IPS-NIHi7 (cell line): Measurements from ENCODE around the gene NDUFA13.
"Not testable (repeated sequence)": the region's sequence is repeated elsewhere in the genome, so short reads cannot be mapped to it uniquely, and the experiment has no call there.

Source experiments
- DNase-seq: peaks from one replicate; pipeline ENCODE4 v3.0.0; 2012; ENCODE audit warnings: mixed read lengths; ENCODE audit errors: extremely low spot score

NDUFA13 gene

GRCh38 chr19:19515642-19516519 lies at the start of gene NDUFA13:
Gene NDUFA13 (plus strand): TSS chr19:19516225. CDS start chr19:19516239, 14 bp downstream.
- DNase-seq = peak; percentile 90

DNA sequence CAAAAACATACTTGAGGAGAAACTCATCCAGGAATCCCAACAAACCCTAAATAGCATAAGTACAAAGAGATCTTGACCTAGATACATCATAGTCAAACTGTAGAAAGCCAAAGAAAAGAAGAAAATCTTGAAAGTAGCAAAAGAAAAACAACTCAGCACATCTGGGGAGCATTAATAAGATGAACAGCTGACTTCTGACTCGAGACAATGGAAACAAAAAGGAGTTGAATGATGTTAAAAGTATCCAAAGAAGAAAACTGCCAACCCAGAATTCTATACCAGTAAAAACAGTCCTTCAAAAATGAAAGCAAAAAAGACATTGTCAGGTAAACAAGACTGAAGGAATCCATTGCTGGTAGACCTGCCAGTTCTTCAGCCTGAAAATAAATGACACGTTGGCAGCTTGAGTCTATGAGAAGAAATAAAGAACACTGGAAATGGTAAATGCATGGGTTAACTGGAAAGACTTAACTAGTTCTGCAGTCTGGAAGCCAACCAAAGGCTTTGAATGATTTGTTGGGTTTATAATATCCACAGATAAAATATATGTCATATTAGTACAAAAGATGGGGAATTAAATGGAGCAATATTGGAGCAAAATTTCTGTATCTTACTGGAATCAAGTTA lies 47.5 kb upstream of the NDUFA13 start:
- DNase-seq = no peak

DNA sequence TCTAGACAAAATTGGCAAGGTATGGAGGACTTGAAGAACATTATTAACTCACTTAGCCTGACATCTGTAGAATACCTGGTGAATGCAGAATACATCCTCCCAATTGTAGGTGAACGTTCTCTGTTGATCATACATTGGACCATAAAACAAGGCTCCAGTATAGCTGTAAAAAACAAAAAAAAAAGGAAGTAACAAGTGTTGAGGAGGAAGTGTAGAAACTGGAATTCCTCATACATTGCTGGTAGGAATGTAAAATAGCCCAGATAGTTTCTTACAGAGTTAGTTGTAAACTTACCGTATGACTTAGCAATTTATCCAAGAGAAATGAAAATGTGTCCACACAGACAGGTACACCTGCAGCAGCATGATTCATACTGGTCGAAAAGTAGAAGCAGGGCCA lies 45.4 kb upstream of the NDUFA13 start:
- DNase-seq = no peak

DNA sequence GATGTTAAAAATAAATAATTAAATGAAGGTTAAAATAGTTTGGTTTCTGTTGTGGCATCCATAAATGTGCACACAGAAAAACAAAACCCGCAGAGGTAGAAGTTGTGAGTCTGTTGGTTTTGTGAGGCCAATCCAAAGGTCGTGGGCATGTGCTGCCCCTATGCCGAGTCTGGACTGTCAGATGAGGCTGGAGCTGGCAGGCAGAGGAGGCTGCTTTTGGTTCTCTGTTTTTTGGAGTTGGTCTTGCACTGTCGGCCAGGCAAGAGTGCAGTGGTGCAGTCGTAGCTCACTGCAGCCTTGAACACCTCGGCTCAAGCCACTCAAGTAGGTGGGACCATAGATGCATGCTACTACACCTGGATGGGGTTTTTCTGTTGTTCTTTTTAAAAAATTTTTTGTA lies 44.3 kb upstream of the NDUFA13 start:
- no peak for DNase-seq

GRCh38 chr19:19472106-19472505 lies 43.9 kb upstream of the NDUFA13 start:
- not testable (repeated sequence) for DNase-seq

GRCh38 chr19:19475015-19475765 lies 40.8 kb upstream of the NDUFA13 start:
- DNase-seq = peak; percentile 52

- peak; percentile 70 for DNase-seq
These were observed 39.9 kb upstream of the NDUFA13 start for GRCh38 chr19:19475849-19476828.

- DNase-seq = no peak
These were observed 38.2 kb upstream of the NDUFA13 start for GRCh38 chr19:19477705-19478383.

GRCh38 chr19:19480688-19481087 lies 35.3 kb upstream of the NDUFA13 start:
- no peak for DNase-seq

DNA sequence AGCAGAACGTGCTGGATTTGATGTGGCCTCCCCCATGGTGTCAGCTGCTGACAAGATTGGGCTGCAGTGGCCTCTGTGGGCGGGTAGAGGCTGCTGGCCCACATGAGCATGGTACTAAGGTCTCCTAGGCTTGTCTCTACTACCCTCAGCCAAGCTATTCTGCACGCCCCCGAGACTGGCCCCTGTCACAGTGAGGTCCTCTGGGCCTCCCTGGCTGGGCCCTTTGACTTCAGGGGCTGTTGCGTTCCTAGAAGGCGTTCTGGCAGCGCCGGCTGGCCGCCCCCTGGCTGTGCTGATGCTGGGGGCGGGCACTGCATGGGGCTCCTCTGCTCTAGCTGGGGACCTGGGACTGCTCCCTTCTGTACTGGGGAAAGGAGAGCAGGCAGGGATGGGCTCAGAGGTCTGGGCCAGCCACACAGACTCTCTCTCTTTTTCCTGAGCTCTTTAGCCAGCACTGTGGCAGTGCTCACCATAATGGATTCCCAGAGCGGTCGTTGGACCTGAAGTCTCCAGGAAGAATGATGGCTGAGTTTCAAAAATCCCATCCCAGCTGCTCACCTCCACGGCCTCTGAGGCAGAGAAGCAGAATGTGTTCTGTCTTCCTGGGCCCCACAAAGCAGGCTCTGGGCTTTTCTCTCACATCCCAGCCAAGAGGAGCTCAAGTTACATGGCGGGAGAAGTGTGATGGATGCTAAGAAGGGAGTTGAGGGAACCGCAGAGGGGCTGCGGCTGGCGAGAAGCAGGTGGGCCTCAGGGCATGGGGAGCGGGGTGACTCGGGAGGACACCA lies 33.0 kb upstream of the NDUFA13 start:
- no peak for DNase-seq

- no peak for DNase-seq
These were observed 30.6 kb upstream of the NDUFA13 start for GRCh38 chr19:19485161-19485997.

DNA sequence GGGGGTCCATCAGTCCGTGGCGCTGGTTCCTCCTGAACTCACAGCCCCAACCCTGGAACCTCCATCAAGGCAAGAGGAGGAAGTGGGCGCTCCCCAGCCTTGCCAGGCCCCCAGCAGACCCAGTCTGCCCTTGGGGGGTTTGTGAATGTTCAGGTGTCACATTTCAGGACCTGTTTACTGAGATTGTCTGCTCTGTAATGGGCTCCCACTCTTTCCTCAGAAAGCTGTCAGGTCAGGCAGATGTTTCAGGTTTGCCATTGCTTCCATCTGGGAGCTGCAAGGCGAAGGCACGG lies 30.1 kb upstream of the NDUFA13 start:
- no peak for DNase-seq

DNA sequence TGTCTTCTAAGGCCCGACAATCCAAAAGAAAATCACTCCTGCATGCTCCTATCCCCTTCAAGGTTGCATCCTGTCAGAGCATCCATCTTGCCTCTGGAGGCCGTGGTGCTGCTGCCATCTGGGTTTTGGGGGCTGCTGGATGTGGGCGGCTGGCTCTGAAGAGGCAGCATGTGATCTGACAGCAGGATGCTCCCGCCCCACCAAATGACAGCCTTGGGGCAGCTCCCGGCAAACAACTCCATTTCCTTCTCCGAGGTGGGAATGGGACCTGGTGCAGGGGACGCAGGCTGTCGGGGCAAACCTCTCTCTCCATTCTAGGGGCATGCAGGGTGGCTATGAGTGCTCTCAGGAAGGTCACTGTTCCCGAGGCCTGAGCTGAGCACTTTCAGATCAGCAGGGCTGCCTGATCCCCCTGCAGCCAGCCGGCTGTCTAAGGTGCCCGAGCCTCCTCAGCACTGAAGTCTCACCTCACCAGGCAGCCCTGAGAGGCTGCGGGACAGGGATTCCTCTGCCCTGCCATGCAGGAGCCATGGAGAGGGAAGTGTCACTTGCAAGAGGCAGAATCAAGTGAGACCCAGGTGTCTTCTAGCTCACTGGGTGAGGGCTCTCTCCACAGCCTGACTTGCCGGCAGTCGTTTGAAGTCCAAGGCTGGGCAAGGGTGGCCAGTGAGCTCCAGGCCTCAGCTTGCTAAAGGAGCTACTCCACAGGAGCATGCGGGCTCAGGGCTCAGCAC lies 29.5 kb upstream of the NDUFA13 start:
- DNase-seq = no peak

DNA sequence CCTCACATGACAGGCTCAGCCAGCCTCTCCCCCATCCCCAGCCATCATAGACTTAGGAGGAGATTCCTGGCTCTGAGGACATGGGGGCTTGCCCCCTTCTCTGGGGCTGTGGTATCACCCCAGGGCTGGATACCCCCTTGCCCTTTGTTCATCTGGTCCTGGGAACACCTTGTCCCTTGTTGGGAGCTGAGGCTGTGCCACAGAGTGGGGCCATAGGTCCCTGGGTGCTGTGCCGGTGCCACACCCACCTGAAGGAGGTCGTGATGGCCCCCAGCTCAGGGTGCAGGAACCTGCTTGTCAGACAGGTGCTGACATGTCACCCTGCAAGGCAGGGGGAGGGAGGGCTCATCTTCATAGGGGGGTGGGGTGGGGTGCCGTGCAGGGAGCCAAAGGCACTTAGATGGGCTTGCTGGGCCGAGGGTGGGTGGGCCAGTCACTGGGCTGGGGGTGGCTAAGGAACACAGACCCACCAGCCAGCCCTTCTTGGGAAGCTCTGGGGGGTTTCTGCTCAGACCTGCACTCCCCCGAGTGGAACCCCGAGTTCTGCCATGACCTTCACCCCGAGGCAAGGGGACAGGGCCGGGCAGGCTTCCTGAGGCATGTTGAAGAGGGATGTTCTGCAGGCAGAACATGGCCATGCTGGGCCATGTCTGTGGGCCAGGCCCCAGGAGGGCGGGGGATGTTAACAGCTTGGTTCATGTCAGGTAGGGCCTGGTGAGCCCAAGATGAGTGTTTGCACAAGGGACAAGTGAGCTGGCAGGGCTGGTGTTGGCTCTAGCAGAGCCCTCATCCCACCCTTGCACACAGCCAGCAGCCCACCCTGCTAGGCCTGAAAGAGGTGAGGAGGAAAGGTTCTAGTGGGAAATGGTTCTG lies 28.7 kb upstream of the NDUFA13 start:
- no peak for DNase-seq

GRCh38 chr19:19487950-19488874 lies 27.8 kb upstream of the NDUFA13 start:
- no peak for DNase-seq
